PC-3 (cell line): Measurements from ENCODE around the gene NLGN1.

Experiments used
- EZH2 ChIP-seq: fragments of 300-600 bp; sonication (generic); IDR thresholded peaks from one replicate; pipeline ENCODE4 v1.6.1; 2017; ENCODE audit warnings: antibody characterized with exemption, mild to moderate bottlenecking, low read length; ENCODE audit not compliant: unreplicated experiment
- EZH2phosphoT487 ChIP-seq: fragments of 300-600 bp; sonication (generic); IDR thresholded peaks from 2 replicates; pipeline ENCODE4 v1.6.1; 2018; ENCODE audit warnings: mild to moderate bottlenecking, antibody characterized with exemption, low read length, borderline replicate concordance
- TF ChIP-seq, protein P1 (sequence below): fragments of 300-600 bp; sonication (generic); conservative IDR thresholded peaks from 2 replicates; pipeline ENCODE4 v1.5.1; 2017; ENCODE audit warnings: antibody characterized with exemption, low read depth, mild to moderate bottlenecking, low read length

DNA sequence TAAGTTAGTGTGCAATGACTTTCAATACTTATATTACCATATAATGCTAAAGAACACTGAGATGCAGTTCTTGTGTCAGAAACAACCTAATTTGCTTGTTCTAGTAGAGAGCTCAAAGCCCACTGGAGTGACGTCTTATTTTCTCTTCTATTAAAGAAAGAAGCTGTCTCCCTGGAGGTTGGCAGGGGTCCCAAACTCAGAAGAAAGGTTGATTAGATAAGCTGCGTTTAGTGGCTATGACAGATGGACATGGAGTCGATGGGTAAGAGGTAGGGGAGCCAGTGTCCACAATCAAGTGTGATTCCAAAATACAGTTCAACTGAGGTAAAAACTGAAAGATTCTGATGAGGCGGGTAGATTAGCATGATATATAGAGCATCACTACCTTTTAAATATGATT is 363.6 kb downstream of the NLGN1 start:
- TF ChIP-seq, protein P1, sequence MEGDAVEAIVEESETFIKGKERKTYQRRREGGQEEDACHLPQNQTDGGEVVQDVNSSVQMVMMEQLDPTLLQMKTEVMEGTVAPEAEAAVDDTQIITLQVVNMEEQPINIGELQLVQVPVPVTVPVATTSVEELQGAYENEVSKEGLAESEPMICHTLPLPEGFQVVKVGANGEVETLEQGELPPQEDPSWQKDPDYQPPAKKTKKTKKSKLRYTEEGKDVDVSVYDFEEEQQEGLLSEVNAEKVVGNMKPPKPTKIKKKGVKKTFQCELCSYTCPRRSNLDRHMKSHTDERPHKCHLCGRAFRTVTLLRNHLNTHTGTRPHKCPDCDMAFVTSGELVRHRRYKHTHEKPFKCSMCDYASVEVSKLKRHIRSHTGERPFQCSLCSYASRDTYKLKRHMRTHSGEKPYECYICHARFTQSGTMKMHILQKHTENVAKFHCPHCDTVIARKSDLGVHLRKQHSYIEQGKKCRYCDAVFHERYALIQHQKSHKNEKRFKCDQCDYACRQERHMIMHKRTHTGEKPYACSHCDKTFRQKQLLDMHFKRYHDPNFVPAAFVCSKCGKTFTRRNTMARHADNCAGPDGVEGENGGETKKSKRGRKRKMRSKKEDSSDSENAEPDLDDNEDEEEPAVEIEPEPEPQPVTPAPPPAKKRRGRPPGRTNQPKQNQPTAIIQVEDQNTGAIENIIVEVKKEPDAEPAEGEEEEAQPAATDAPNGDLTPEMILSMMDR = no peak
- TF ChIP-seq EZH2 = no peak
- no peak for TF ChIP-seq EZH2phosphoT487
